GM18951 (cell line): ENCODE measurements around the gene RCBTB1.

ENCODE experiments used
- POLR2A ChIP-seq: IDR thresholded peaks from 4 replicates; pipeline ENCODE4 v1.6.1; 2011; ENCODE audit warnings: mild to moderate bottlenecking; ENCODE audit not compliant: insufficient read length, insufficient read depth; ENCODE audit errors: extremely low read depth
- in situ Hi-C: fragments of 300-500 bp; cut with MboI; formaldehyde crosslinking; loops from one replicate; pipeline ENCODE4 v1.12.0; 2022; ENCODE audit warnings: low sequenced_read_pairs, mixed read lengths, inconsistent platforms; ENCODE audit not compliant: unreplicated experiment

RCBTB1 gene

DNA sequence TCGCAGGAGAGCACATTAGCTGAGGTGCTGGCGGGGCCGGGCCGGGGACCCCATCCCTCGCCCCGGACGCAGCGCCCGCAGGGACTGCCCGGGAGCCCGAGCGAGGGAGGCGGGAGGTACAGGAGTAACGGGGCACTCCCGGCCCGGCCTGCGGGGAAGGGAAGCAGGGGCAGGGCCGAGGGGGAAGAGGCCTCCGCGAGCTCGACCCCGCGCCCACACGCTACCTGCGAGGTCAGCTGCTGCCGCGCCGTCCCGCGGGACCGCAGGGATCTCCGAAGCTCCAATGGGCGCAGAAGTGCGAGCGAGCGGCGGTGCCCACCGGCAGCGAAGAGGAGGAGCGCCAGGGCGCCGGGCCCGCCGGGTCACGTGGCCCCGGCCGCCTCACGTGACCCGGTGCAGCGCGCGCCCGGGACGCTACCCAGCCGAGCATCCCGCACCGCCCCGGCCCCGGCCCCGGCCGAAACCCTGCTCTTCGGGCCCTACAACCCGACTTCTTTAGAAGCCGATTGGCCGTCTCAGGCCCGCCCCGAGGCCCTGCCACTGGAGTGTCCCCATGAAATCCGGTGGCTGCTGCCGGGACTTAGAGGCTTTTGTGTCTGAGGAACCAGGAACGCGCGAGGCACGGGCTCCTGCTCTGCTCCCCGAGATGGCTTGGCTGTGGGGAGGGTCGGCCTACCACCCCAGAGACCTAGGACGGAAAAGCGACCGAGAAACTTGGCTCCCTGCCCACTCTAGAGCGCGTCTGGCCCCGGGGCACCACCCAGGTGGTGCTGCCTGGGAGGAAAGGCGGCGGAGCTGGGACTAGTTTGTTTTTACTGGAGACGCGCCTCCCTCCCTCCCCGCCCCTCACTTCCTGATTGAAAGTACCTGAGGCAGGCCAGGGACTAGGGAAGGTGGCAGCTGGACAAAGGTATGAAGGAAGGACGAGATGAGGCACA lies at the start of gene RCBTB1:
TSS of gene RCBTB1 (minus strand) at position 339 of the 938 bp plus-strand sequence. CDS start 18,279 bp downstream, outside the sequence.
- TF ChIP-seq POLR2A, result peak; percentile 81
- in situ Hi-C loops, result no loop called here

DNA sequence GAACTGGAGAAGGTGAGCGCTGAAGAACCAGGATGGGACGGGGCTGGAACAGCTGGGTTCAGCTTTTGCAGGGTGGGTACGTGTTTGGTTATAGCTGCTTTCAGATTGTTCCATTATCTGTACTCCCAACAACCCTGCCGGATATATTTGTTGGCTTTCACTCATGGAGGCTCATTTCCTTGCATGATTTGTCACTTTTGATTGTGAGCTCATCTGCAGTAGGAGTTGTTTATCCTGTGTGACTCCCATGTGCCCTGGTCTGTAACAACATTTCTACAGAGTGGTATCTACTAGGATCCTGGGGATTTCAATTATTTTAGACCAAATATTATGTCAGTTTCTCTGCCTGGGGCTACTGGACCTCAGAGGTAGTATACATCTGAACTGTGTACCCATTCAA lies 48.4 kb upstream of the RCBTB1 start:
- TF ChIP-seq POLR2A, result no peak
- in situ Hi-C loops, result no loop called here

DNA sequence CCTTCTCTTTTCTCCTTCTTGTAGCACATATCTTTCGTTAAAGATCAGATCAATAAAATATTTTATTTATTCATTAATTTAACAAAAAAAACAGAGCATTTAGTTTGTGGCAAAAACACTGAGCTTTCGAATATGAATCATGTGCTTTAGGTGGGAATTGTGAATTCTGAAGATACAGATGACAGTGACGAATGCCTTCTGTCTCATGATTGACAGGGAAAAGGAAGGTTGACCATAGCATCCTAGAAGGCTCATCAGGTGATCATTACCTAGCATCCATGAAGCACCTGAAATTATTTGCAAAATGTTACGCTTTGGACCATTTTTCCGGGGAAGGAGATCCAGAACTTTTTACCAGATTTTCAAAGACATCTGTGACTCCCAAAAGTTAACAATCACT lies 46.8 kb upstream of the RCBTB1 start:
- in situ Hi-C loops, result no loop called here
- TF ChIP-seq POLR2A, result no peak

DNA sequence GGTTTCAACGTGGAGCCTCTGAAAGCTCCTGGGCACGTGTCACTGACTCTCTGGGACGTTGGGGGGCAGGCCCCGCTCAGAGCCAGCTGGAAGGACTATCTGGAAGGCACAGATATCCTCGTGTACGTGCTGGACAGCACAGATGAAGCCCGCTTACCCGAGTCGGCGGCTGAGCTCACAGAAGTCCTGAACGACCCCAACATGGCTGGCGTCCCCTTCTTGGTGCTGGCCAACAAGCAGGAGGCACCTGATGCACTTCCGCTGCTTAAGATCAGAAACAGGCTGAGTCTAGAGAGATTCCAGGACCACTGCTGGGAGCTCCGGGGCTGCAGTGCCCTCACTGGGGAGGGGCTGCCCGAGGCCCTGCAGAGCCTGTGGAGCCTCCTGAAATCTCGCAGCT lies 45.2 kb upstream of the RCBTB1 start:
- in situ Hi-C loops, result no loop called here
- TF ChIP-seq POLR2A, result no peak

DNA sequence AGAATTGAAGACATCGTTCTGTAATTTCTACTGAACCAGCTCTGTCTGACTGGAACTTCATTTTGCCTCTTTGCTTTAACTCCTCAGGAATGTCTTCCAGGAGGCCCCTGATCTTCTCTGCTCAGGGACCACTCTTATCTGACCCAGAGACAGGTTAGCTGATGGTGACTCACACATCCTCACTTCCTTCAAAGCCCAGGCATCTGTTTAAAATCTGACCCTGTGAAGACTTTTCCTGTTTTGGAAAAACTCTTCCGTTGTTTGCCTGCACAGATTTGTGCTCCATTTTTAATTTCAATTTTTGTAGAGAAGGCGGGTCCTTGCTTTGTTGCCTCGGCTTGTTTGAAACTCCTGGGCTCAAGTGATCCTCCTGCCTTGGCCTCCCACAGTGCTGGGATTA lies 44.6 kb upstream of the RCBTB1 start:
- TF ChIP-seq POLR2A, result no peak
- in situ Hi-C loops, result no loop called here

DNA sequence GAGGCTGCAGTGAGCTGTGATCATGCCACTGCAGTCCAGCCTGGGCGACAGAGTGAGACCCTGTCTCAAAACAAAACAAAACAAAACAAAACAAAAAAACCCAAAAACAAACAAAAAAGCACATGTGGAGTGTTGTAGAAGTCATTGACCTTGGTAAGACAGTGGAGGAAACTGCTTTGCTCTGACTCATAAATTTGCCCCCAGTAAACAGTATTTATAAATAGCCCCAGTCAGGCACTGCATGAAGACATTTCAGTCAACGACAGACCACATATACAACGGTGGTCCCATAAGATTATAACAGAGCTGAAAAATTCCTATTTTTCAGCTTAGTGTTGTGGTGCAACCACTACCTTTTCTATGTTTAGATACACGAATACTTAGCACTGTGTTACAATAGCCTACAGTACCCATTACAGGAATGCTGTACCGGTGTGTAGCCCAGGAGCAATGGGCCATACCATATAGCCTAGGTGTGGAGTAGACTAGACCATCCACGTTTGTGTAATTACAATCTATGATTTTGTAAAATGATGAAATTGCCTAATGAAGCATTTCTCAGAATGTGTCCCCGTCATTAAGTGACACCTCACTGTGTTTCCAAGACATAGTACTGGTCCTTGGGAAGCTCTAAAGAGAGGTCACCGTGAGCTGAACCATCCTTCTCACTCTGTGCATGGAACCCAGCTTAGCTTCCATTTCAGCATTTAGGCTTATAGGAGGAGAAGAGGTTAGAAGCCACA lies 44.0 kb upstream of the RCBTB1 start:
- in situ Hi-C loops, result no loop called here
- TF ChIP-seq POLR2A, result no peak

DNA sequence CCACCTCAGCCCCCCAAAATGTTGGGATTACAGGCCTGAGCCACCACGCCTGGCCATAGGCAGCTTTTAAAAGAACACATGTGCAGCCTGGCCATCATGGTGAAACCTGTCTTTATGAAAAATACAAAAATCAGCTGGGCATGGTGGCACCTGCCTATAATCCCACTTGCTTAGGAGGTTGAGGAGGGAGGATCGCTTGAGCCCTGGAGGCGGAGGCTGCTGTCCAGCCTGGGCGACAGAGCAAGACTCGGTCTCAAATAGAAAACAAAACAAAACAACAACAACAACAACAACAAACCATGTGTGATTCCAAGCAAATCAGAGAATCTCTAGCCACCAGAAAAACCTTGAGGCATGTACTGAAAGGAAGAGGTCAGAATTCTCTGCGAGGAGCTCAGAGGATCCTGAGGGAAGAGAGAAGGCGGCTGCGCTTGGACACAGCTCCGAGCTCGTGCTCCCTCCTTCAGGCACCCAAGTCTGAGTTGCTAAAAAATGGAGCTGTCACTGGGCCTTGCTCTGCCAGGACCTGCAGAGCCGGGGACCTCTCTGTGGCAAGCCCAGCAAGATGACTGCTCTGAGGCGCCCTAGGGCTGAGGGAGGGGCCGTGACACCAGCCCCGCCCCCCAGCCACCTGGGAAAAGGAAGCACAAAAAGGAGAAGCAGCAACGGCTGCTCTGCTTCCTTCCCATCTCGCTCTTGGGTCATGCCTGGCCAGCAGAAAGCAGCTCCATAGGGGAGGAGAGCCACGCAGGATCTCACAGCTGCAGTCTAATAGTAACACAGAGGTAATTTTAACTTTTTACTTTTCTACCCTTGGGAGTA lies 42.7 kb upstream of the RCBTB1 start, which contains the start of gene ARL11:
TSS of gene ARL11 (plus strand) at position 677 of the 822 bp plus-strand sequence. CDS start 1,941 bp downstream, outside the sequence.
- in situ Hi-C loops, result no loop called here
- TF ChIP-seq POLR2A, result peak; percentile 87

DNA sequence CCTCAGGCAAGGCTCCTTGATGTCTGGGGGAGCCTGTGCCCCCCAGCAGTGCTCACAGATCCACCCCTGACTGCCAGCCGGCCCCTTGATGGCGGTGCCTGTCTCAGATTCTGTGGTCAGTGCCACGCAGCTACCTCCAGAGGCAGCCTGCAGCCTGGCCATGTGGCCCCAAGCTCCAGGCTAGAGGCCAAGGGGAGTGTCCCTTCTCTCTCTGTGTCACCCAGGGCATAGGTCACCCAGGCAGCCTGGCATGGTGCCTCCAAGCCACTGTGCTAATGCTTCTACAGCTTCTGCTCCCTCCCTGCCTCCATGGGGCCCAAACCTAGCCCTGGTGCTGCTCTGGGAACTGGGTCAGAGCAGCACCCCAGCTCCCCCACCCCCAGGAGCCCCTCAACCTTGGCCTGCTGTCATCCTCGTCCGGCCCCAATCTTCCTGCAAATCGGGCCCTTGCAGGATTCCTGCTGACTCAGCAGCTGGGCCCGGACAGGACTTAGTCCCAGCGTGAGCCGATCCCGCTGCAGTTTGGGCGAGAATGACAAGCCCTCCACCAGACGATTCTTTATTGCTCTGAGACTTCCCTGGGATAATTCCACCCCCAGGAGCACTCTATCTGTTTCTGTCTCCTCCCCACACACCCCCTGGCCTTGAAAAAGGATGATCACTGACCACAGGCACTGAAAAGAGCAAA lies 40.2 kb upstream of the RCBTB1 start:
- in situ Hi-C loops, result no loop called here
- no peak for TF ChIP-seq POLR2A

DNA sequence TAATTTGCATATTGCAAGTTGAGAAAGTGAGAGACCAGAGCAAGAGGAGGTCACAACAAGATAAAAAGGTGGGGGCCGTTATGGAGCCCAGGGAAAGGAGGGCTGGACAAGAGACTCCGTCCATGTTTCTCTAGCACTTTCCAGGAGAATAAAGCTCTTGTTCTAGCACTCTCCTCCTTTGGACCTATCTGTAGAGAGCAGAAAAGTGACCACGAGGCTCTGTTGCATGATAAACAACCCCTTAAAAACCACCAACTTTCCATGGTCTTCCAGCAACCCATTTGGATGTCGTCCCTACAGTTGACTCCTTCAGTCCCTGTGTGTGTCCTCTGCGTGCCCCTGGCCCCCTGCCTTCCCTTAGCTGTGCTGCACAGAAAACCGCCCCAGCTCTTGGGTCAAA lies 38.9 kb upstream of the RCBTB1 start:
- no peak for TF ChIP-seq POLR2A
- in situ Hi-C loops, result no loop called here

DNA sequence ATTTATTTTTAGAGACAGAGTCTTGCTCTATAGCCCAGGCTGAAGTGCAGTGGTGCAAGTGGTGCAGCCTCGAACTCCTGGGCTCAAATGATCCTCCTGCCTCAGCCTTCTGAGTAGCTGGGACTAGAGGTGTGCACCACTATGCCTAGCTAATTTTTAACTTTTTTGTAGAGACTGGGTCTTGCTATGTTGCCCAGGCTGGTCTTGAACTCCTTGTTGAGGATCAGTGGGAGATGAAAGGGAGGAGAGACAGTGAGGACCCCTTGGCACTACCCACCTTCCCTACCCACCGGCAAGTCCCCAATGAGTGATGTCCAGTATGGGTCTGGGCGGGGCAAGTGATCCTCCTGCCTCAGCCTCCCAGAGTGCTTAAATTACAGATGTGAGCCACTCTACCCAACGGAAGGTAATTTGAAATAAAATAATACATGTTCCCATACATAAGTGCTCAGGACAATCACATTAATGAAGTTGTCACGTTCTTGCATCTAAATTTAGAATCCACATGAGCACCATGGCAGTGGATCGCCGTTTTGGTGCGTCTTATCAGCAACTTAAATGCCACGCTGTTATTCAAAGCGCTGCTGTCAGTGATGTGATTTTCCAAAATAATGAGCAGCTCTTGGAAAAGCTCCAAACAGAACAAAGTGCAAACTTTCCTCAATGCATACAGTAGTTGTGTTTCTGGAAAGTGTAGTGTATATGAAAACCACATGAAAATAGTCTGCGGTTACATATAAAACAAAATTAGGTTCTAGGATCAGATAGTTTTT lies 37.0 kb upstream of the RCBTB1 start:
- in situ Hi-C loops, result no loop called here
- TF ChIP-seq POLR2A, result no peak

DNA sequence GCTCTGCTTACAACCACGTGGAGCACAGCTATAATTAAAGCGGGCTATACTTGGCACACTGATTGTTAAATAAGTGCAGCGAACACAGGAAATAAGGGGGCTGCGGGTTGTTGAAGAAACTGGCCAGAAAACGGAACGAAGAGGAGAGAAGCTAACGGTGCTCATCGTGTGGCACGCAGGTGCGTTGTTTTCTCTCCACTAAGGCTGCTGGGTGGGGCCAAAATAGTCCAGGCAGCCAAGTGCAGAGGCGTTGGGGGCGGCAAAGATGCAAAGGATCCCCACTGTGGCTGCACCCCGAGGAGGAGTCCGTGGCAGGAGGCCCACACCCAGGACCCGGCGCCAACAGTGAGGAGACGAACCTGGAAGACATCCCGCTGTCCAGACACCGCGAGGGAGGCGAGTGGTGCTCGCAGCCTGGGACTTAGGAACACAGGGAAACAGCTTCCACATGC lies 34.8 kb upstream of the RCBTB1 start:
- peak; percentile 44 for TF ChIP-seq POLR2A

More for the DNA sequence above, 34.8 kb upstream of the RCBTB1 start:
- in situ Hi-C loops, result no loop called here
